HepG2 (cell line): ENCODE measurements around the gene XPC. TPM values are rescaled to one million over a fixed set of nuclear protein-coding genes. Genes with fewer than 3 reads are reported as not detected.

Source experiments
- CAMTA2 ChIP-seq: sonication (generic); formaldehyde crosslinking; IDR thresholded peaks from 2 replicates; pipeline ENCODE4 v1.4.0; 2020; ENCODE audit warnings: mild to moderate bottlenecking, missing genetic modification reagents, borderline replicate concordance
- GTF2F1 ChIP-seq: fragments of 150-350 bp; IDR thresholded peaks from 2 replicates; pipeline ENCODE4 v1.6.1; 2014; ENCODE audit warnings: low read length
- PHF21A ChIP-seq: sonication (generic); formaldehyde crosslinking; IDR thresholded peaks from 2 replicates; pipeline ENCODE4 v1.5.0; 2020; ENCODE audit warnings: mild to moderate bottlenecking, missing genetic modification reagents
- SKI ChIP-seq: fragments of 450-650 bp; IDR thresholded peaks from one replicate; pipeline ENCODE4 v1.6.1; 2018; ENCODE audit warnings: mild to moderate bottlenecking; ENCODE audit not compliant: partially characterized antibody
- ZNF292 ChIP-seq: sonication (generic); formaldehyde crosslinking; IDR thresholded peaks from 2 replicates; pipeline ENCODE4 v1.8.1; 2022; ENCODE audit warnings: mild to moderate bottlenecking, low read depth, missing genetic modification reagents, borderline replicate concordance
- ZNF350 ChIP-seq: sonication (generic); formaldehyde crosslinking; IDR thresholded peaks from 2 replicates; pipeline ENCODE4 v1.4.0; 2020; ENCODE audit warnings: mild to moderate bottlenecking, low read depth, missing genetic modification reagents, borderline replicate concordance
- ZNF563 ChIP-seq: sonication (generic); formaldehyde crosslinking; IDR thresholded peaks from 2 replicates; pipeline ENCODE4 v1.8.0; 2022; ENCODE audit warnings: mild to moderate bottlenecking, moderate library complexity, missing genetic modification reagents
- polyA plus RNA-seq, 8 experiments: library from polyadenylated mRNA; depleted of rRNA in 3 of 8; stranded (reverse) in 7 of 8; unstranded in 1 of 8; fragments of >200 nt; fragmentation: Illumina TruSeq in 4 of 8; extraction: Trizol in 4 of 8; gene quantifications; 2 replicates each; pipeline versions ENCODE4 v1.2.1 to v1.2.3, GENCODE V29; 2011 to 2016; ENCODE audit warnings: low read depth in 4 of 8, missing spikeins in 1 of 8, mixed read lengths in 1 of 8; ENCODE audit not compliant: insufficient read depth in 1 of 8
- total RNA-seq, 5 experiments: library from RNA; depleted of rRNA; stranded (reverse); fragments of >200 nt; fragmentation: Illumina TruSeq; extraction: Trizol; gene quantifications; 2 replicates each; pipeline ENCODE4 v1.2.3, GENCODE V29; 2016; ENCODE audit warnings: low read depth in 1 of 5
- TF ChIP-seq, protein P1 (sequence below): sonication (generic); formaldehyde crosslinking; IDR thresholded peaks from 2 replicates; pipeline ENCODE4 v1.4.0; 2020; ENCODE audit warnings: missing genetic modification reagents
- TF ChIP-seq, protein P2 (sequence below): sonication (generic); IDR thresholded peaks from 2 replicates; pipeline ENCODE4 v1.6.1; 2016; ENCODE audit warnings: low read depth, borderline replicate concordance
- TF ChIP-seq, protein P3 (sequence below): IDR thresholded peaks from 2 replicates; pipeline ENCODE4 v1.6.1; 2016; ENCODE audit warnings: missing compliant biosample characterization, missing genetic modification reagents, borderline replicate concordance

The XPC gene
- total and polyA plus RNA-seq, 2 of the 13 experiments (the other 11 are each of a cell fraction or from before 2014, with no cell fraction given): 9.4 to 24.1 TPM

DNA sequence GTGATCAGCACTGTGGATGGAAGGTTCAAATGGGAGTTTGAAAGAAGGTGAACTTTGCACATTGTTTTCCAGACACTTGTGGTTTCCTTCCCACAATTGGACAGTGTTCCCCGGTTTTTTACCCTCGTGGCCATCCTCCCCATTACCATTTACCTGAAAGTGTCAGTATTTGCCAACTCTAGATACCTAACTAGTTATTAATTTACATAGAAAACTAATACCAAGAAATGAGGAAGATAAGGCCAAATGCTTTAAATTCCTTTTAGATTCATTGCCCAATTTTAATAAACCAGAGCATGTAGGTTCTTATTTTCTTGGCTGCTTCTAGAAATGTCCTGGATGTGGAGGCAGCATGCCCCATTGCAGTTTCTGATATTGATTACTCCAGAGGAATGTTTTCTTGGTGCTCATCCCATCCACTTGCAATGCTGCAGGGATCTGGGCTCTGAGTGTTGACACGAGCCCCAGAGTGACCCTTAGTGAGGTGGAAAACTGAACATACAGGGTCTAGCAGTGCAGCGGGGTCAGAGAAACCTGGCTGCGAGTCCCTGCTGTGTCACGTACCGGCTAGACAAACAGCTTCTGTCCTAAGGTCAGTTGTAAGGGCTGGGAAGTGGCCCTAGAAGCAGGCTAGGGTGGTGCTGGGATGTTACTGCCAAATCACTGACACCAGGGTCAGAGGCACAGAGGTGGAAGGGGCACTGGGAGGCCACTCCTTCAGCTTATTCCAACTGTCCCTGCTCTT, 23.7 kb upstream of the XPC start (continued):
- TF ChIP-seq, protein P1, sequence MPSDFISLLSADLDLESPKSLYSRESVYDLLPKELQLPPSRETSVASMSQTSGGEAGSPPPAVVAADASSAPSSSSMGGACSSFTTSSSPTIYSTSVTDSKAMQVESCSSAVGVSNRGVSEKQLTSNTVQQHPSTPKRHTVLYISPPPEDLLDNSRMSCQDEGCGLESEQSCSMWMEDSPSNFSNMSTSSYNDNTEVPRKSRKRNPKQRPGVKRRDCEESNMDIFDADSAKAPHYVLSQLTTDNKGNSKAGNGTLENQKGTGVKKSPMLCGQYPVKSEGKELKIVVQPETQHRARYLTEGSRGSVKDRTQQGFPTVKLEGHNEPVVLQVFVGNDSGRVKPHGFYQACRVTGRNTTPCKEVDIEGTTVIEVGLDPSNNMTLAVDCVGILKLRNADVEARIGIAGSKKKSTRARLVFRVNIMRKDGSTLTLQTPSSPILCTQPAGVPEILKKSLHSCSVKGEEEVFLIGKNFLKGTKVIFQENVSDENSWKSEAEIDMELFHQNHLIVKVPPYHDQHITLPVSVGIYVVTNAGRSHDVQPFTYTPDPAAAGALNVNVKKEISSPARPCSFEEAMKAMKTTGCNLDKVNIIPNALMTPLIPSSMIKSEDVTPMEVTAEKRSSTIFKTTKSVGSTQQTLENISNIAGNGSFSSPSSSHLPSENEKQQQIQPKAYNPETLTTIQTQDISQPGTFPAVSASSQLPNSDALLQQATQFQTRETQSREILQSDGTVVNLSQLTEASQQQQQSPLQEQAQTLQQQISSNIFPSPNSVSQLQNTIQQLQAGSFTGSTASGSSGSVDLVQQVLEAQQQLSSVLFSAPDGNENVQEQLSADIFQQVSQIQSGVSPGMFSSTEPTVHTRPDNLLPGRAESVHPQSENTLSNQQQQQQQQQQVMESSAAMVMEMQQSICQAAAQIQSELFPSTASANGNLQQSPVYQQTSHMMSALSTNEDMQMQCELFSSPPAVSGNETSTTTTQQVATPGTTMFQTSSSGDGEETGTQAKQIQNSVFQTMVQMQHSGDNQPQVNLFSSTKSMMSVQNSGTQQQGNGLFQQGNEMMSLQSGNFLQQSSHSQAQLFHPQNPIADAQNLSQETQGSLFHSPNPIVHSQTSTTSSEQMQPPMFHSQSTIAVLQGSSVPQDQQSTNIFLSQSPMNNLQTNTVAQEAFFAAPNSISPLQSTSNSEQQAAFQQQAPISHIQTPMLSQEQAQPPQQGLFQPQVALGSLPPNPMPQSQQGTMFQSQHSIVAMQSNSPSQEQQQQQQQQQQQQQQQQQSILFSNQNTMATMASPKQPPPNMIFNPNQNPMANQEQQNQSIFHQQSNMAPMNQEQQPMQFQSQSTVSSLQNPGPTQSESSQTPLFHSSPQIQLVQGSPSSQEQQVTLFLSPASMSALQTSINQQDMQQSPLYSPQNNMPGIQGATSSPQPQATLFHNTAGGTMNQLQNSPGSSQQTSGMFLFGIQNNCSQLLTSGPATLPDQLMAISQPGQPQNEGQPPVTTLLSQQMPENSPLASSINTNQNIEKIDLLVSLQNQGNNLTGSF: no peak
- 0 out of 2 replicates have a peak, but pooled peaks have one; percentile 32 for TF ChIP-seq ZNF350
- no peak for TF ChIP-seq GTF2F1
- peak; percentile 64; the same call in 1 of the 2 replicates for TF ChIP-seq PHF21A (CRISPR knock-in tag)
- TF ChIP-seq, protein P2, sequence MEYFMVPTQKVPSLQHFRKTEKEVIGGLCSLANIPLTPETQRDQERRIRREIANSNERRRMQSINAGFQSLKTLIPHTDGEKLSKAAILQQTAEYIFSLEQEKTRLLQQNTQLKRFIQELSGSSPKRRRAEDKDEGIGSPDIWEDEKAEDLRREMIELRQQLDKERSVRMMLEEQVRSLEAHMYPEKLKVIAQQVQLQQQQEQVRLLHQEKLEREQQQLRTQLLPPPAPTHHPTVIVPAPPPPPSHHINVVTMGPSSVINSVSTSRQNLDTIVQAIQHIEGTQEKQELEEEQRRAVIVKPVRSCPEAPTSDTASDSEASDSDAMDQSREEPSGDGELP: peak; percentile 17; the same call in 1 of the 2 replicates
- TF ChIP-seq CAMTA2 (CRISPR knock-in tag): no peak
- TF ChIP-seq ZNF563 (CRISPR knock-in tag): peak; percentile 95
- peak; percentile 65 for TF ChIP-seq SKI
- TF ChIP-seq, protein P3, sequence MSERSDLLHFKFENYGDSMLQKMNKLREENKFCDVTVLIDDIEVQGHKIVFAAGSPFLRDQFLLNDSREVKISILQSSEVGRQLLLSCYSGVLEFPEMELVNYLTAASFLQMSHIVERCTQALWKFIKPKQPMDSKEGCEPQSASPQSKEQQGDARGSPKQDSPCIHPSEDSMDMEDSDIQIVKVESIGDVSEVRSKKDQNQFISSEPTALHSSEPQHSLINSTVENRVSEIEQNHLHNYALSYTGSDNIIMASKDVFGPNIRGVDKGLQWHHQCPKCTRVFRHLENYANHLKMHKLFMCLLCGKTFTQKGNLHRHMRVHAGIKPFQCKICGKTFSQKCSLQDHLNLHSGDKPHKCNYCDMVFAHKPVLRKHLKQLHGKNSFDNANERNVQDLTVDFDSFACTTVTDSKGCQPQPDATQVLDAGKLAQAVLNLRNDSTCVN (CRISPR knock-in tag): peak; percentile 23; the same call in 1 of the 2 replicates
- TF ChIP-seq ZNF292: peak; percentile 83; the same call in 1 of the 2 replicates
